NCI-H748 (cell line): ENCODE measurements around the gene GPR37L1.
"Not testable (repeated sequence)": the region's sequence is repeated elsewhere in the genome, so short reads cannot be mapped to it uniquely, and the experiment has no call there.

ENCODE experiments used
- DNase-seq: peaks from one replicate; lab custom pipeline; 2025; ENCODE audit not compliant: unreplicated experiment; lab: John Stamatoyannopoulos, UW

The GPR37L1 gene

DNA sequence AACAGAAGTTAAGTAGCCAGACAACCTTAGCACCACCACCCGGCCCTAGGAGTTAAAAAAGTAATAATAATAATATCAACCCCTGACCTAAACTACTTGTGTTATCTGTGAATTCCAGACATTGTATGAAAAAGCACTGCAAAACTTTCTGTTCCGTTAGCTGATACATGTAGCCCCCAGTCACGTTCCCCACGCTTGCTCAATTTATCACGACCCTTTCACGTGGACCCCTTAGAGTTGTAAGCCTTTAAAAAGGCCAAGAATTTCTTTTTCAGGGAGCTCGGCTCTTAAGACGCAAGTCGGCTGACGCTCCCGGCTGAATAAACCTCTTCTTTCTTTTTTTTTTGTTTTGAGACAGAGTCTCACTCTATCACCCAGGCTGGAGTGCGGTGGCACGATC lies 44.3 kb downstream of the GPR37L1 start:
- not testable (repeated sequence) for DNase-seq

GRCh38 chr1:202167708-202168415 lies 45.1 kb downstream of the GPR37L1 start:
- DNase-seq = no peak

DNA sequence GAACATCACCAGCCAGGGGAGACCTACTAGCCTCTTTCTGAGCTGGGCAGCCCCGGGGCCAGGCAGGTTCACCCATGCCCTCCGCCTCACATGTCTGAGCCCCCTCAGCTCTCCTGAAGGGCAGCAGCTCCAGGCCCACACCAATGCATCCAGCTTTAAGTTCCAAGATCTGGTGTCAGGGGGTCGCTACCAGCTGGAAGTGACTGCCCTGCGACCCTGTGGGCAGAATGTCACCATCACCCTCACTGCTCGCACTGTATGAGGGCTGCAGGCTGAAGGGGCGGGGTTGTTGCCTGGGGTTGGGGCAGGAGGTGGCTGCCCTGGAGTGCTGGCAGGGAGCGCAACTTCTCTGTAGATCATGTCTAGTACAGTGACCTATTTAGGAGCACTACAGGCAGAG lies 46.1 kb downstream of the GPR37L1 start:
- DNase-seq = no peak

GRCh38 chr1:202170726-202171125 lies 48.0 kb downstream of the GPR37L1 start:
- peak; percentile 42 for DNase-seq

DNA sequence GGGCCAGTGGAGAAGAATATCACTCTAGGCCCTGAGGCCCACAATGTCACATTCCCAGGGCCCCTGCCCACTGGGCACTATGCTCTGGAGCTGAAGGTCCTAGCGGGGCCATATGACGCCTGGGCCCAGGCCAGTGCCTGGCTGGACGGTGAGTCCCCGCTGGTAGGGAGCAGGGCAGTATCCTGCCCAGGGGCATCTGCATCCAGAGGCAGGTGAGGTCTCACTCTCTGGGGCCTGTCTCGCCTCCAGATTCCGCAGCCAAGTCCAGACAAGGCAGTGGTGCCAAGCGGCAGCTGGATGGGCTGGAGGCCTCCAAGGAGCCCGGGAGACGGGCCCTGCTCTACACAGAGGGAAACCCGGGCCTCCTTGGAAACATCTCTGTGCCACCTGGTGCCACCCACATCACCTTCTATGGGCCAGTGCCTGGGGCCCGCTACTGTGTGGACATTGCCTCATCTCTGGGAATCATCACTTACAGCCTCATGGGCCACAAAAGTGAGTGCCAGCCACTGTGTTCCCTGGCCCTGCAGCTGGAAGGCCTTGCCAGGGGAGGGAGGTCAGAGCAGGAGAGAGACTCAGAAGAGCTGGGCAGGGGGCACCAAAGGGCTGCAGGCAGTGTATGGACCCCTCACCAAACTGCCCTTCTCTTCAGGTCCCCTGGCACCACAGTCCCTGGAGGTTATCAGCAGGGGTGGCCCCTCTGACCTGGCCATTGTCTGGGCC lies 48.7 kb downstream of the GPR37L1 start:
- no peak for DNase-seq

DNA sequence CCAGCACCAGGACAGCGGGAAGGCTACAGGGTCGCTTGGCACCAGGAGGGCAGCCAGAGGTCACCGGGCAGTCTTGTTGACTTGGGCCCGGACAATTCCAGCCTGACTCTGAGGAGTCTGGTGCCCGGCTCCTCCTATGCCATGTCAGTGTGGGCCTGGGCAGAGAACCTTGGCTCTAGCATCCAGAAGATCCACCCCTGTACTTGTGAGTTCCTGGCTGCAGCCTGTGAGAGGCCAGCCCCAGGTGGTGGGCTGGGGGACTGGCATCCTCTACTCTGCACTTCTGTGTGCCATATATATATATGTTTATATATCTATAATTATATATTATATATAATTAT lies 49.3 kb downstream of the GPR37L1 start:
- peak; percentile 34 for DNase-seq

DNA sequence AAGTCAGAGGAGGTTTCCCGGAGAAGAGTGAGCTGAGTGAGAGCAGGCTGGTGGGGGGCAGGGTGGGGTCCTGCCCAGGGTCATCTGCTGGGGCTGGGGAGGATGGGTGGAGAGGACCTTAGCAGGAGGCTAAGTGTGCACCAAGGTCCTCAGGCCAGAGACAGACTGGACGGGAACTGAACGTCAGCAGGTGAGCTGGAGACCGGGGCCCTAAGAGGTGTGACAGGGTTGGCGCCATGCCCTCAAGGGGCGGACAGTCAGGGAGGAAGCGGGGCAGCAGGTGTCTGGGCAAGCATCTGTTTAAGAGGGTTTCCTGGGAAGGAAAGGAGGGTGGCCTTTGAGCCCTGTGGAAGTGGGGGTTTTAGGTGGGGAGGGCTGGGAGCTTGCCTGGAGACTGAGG lies 51.3 kb downstream of the GPR37L1 start:
- DNase-seq = no peak

- no peak for DNase-seq
These were observed 54.5 kb downstream of the GPR37L1 start for GRCh38 chr1:202176949-202177927.

GRCh38 chr1:202179828-202180750 lies 57.4 kb downstream of the GPR37L1 start:
- DNase-seq = no peak

DNA sequence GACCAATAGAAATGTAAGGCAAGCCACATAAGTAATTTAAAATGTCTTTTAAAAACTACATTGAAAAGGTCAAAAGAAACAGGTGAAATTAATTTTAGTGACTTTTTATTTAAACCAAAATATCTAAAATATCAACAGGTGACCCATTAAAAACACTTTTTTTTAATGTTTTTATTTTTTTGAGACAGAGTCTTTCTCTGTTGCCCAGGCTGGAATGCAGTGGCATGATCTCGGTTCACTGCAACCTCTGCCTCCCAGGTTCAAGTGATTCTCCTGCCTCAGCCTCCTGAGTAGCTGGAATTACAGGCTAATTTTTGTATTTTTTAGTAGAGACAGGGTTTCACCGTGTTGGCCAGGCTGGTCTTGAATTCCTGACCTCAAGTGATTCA lies 58.0 kb downstream of the GPR37L1 start:
- not testable (repeated sequence) for DNase-seq

- DNase-seq = no peak
These were observed 58.9 kb downstream of the GPR37L1 start for GRCh38 chr1:202181586-202181985.

- DNase-seq = no peak
These were observed 59.5 kb downstream of the GPR37L1 start for GRCh38 chr1:202182040-202182877.
